HG03135 (cell line): ENCODE measurements around the gene PRKCQ.
"Not testable (repeated sequence)": the region's sequence is repeated elsewhere in the genome, so short reads cannot be mapped to it uniquely, and the experiment has no call there.

Source experiments
- ATAC-seq: cut with Tn5 transposase; IDR thresholded peaks from one replicate; pipeline ENCODE4 v1.9.1; 2021; ENCODE audit warnings: mild to moderate bottlenecking, moderate library complexity; ENCODE audit not compliant: unreplicated experiment

The PRKCQ gene

GRCh38 chr10:6393168-6393567, 186.9 kb downstream of the PRKCQ start:
- no peak for ATAC-seq

GRCh38 chr10:6390213-6390845, 189.7 kb downstream of the PRKCQ start:
- ATAC-seq = no peak

- no peak for ATAC-seq
Observed at GRCh38 chr10:6388261-6388893, 191.7 kb downstream of the PRKCQ start.

- no peak for ATAC-seq
Observed at GRCh38 chr10:6386960-6387359, 193.1 kb downstream of the PRKCQ start.

- no peak for ATAC-seq
Observed at GRCh38 chr10:6386346-6386745, 193.7 kb downstream of the PRKCQ start.

GRCh38 chr10:6385665-6386064, 194.4 kb downstream of the PRKCQ start:
- no peak for ATAC-seq

- ATAC-seq = no peak
Observed at GRCh38 chr10:6384847-6385246, 195.2 kb downstream of the PRKCQ start.

GRCh38 chr10:6384031-6384430, 196.0 kb downstream of the PRKCQ start:
- ATAC-seq = no peak

- ATAC-seq = no peak
Observed at GRCh38 chr10:6383096-6383812, 196.8 kb downstream of the PRKCQ start.

GRCh38 chr10:6382081-6382480, 198.0 kb downstream of the PRKCQ start:
- peak; percentile 62 for ATAC-seq

- ATAC-seq = not testable (repeated sequence)
Observed at GRCh38 chr10:6380478-6380877, 199.6 kb downstream of the PRKCQ start.

- ATAC-seq = no peak
Observed at GRCh38 chr10:6379015-6379776, 200.9 kb downstream of the PRKCQ start.
